Endothelial cell of umbilical vein (primary cell): ENCODE results near the gene HSF2BP.

Source experiments
- CTCF ChIP-seq, 2 donors: IDR thresholded peaks; 1 replicate in 1 of 2; 2 replicates in 1 of 2; pipeline ENCODE4 v1.5.1; 2011; ENCODE audit warnings: low read length in 2 of 2, mild to moderate bottlenecking in 2 of 2, moderate library complexity in 2 of 2, control low read depth in 1 of 2, inconsistent platforms in 1 of 2, low read depth in 1 of 2; ENCODE audit not compliant: insufficient read depth in 1 of 2; ENCODE audit errors: extremely low read depth in 1 of 2
- EZH2 ChIP-seq: IDR thresholded peaks from 2 replicates; pipeline ENCODE4 v1.6.1; 2012; ENCODE audit warnings: borderline replicate concordance, low read depth, mild to moderate bottlenecking, moderate library complexity, low read length, inconsistent platforms; ENCODE audit not compliant: severe bottlenecking
- JUN ChIP-seq: IDR thresholded peaks from 2 replicates; pipeline ENCODE4 v1.6.1; 2011; ENCODE audit warnings: borderline replicate concordance, low read depth; ENCODE audit not compliant: insufficient read length, insufficient read depth
- MAX ChIP-seq: IDR thresholded peaks from 2 replicates; pipeline ENCODE4 v1.6.1; 2011; ENCODE audit not compliant: insufficient read depth, insufficient read length
- POLR2A ChIP-seq: IDR thresholded peaks from 2 replicates; pipeline ENCODE4 v1.6.1; 2012; ENCODE audit warnings: low read depth, mild to moderate bottlenecking, control low read depth, low read length
- POLR2AphosphoS5 ChIP-seq: IDR thresholded peaks from 2 replicates; pipeline ENCODE4 v1.6.1; 2012; ENCODE audit warnings: low read depth, mild to moderate bottlenecking, control low read depth, low read length, moderate library complexity; ENCODE audit not compliant: insufficient read depth

- TF ChIP-seq POLR2AphosphoS5 (no peak), JUN (no peak), POLR2A (no peak), CTCF (IDR thresholded peaks at IDR 0.05; ENCODE audit: extremely low read depth in 1 of 2, insufficient read depth in 1 of 2, low read depth in 1 of 2, low read length in 2 of 2) (no peak), MAX (no peak), EZH2 (no peak)
Measured at GRCh38 chr21:43608225-43608624, 51.1 kb downstream of the HSF2BP start.
